H1 (cell line): ENCODE measurements around the gene IRF9. TPM values are rescaled to one million over a fixed set of nuclear protein-coding genes. Genes with fewer than 3 reads are reported as not detected.

ENCODE experiments used
- CTCF ChIA-PET: fragments of 300-600 bp; sonication (Branson Sonifier 250); formaldehyde crosslinking; loops from one replicate; lab custom pipeline; 2021; ENCODE audit not compliant: partially characterized antibody; lab: Charles Lee
- POLR2A ChIA-PET: fragments of 300-600 bp; sonication (Branson Sonifier 250); formaldehyde crosslinking; loops from one replicate; lab custom pipeline; 2021; ENCODE audit warnings: inconsistent platforms; ENCODE audit not compliant: partially characterized antibody; lab: Charles Lee
- DNase-seq, 2 experiments: peaks; one replicate each; pipeline versions ENCODE4 v3.0.0 to v3.0.0-alpha.2; 2010 to 2022; ENCODE audit warnings: low spot score in 2 of 2, low read depth in 1 of 2, mixed read lengths in 1 of 2
- FAIRE-seq: peaks from 2 replicates; lab custom pipeline; 2011; peaks lifted over from hg19 to GRCh38; lab: Jason Lieb, UNC
- H2AFZ ChIP-seq: 2 replicates; pipeline ENCODE4 v1.8.1; 2012; ENCODE audit warnings: low read length, inconsistent platforms
- H2AK5ac ChIP-seq: 2 replicates; pipeline ENCODE4 v1.6.1; 2013; ENCODE audit warnings: low read depth, low read length
- H2BK120ac ChIP-seq: replicated peaks from 2 replicates; pipeline ENCODE3; 2013; ENCODE audit warnings: low read depth, low read length, inconsistent platforms
- H2BK12ac ChIP-seq: 2 replicates; pipeline ENCODE4 v1.6.1; 2013; ENCODE audit warnings: low read depth, low read length
- H2BK15ac ChIP-seq: 2 replicates; pipeline ENCODE4 v1.6.1; 2013; ENCODE audit warnings: low read length
- H2BK20ac ChIP-seq: 2 replicates; pipeline ENCODE4 v1.6.1; 2013; ENCODE audit warnings: low read length
- H2BK5ac ChIP-seq: 2 replicates; pipeline ENCODE4 v1.6.1; 2013; ENCODE audit warnings: low read depth, low read length
- H3K14ac ChIP-seq: 2 replicates; pipeline ENCODE4 v1.6.1; 2013; ENCODE audit warnings: inconsistent platforms; ENCODE audit not compliant: insufficient read length
- H3K18ac ChIP-seq: 2 replicates; pipeline ENCODE4 v1.6.1; 2013; ENCODE audit warnings: low read length; ENCODE audit errors: extremely low read depth
- H3K23ac ChIP-seq: 2 replicates; pipeline ENCODE4 v1.6.1; 2013; ENCODE audit warnings: inconsistent platforms; ENCODE audit not compliant: insufficient read length
- H3K23me2 ChIP-seq: 2 replicates; pipeline ENCODE4 v1.6.1; 2013; ENCODE audit warnings: low read depth, low read length
- H3K27ac ChIP-seq: 2 replicates; pipeline ENCODE4 v1.6.1; 2011; ENCODE audit warnings: low read depth, low read length, inconsistent platforms
- H3K27me3 ChIP-seq, 4 experiments: replicated peaks in 1 of 4; 1 replicate in 1 of 4; 2 replicates in 3 of 4; pipeline versions ENCODE4 v1.6.1 to v1.8.1; 2011 to 2013; ENCODE audit warnings: low read length in 3 of 4, mild to moderate bottlenecking in 3 of 4, inconsistent platforms in 2 of 4, mixed read lengths in 2 of 4, moderate library complexity in 1 of 4; ENCODE audit not compliant: control insufficient read depth in 3 of 4, insufficient read depth in 3 of 4; ENCODE audit errors: extremely low read depth in 1 of 4
- H3K36me3 ChIP-seq, 4 experiments: 2 replicates each; pipeline versions ENCODE4 v1.6.1 to v1.8.1; 2011 to 2013; ENCODE audit warnings: mild to moderate bottlenecking in 4 of 4, low read length in 3 of 4, moderate library complexity in 2 of 4, control low read depth in 1 of 4, inconsistent platforms in 1 of 4; ENCODE audit not compliant: insufficient read depth in 4 of 4, control insufficient read depth in 2 of 4
- H3K4ac ChIP-seq: replicated peaks from 2 replicates; pipeline ENCODE3; 2013; ENCODE audit warnings: low read length, low read depth, mixed read lengths, inconsistent platforms; ENCODE audit not compliant: insufficient read length
- H3K4me1 ChIP-seq, 4 experiments: replicated peaks in 1 of 4; 1 replicate in 1 of 4; 2 replicates in 3 of 4; pipeline versions ENCODE4 v1.6.1 to v1.8.1; 2011 to 2013; ENCODE audit warnings: low read length in 3 of 4, inconsistent platforms in 2 of 4, mixed read lengths in 1 of 4; ENCODE audit not compliant: insufficient read depth in 4 of 4, control insufficient read depth in 3 of 4
- H3K4me2 ChIP-seq, 2 experiments: 2 replicates each; pipeline versions ENCODE4 v1.6.1 to v1.8.1; 2011 to 2013; ENCODE audit warnings: low read depth in 2 of 2, low read length in 2 of 2, control low read depth in 1 of 2, inconsistent platforms in 1 of 2, mild to moderate bottlenecking in 1 of 2; ENCODE audit not compliant: insufficient read depth in 1 of 2
- H3K4me3 ChIP-seq, 4 experiments: fragments of 200-600, 300-600 bp in 1 of 4; sonication (generic), shearing (Covaris generic), sonication (Bioruptor Twin) in 1 of 4; 2 replicates each; pipeline versions ENCODE4 v1.5.1 to v1.8.1; 2011 to 2016; ENCODE audit warnings: low read length in 4 of 4, low read depth in 3 of 4, control low read depth in 2 of 4, inconsistent platforms in 2 of 4, mild to moderate bottlenecking in 2 of 4, mixed read lengths in 1 of 4, moderate library complexity in 1 of 4; ENCODE audit not compliant: insufficient read depth in 2 of 4; ENCODE audit errors: extremely low read depth in 1 of 4
- H3K56ac ChIP-seq: replicated peaks from 2 replicates; pipeline ENCODE3; 2013; ENCODE audit warnings: low read depth, mild to moderate bottlenecking, mixed read lengths, low read length, inconsistent platforms; ENCODE audit not compliant: insufficient read length
- H3K79me1 ChIP-seq: 2 replicates; pipeline ENCODE4 v1.6.1; 2013; ENCODE audit warnings: low read depth, low read length, control low read depth
- H3K79me2 ChIP-seq, 2 experiments: 2 replicates each; pipeline versions ENCODE4 v1.6.1 to v1.8.1; 2012 to 2013; ENCODE audit warnings: low read length in 2 of 2, mild to moderate bottlenecking in 2 of 2, inconsistent platforms in 1 of 2; ENCODE audit not compliant: insufficient read depth in 2 of 2, control insufficient read depth in 1 of 2
- H3K9ac ChIP-seq, 4 experiments: replicated peaks in 1 of 4; 1 replicate in 1 of 4; 2 replicates in 3 of 4; pipeline versions ENCODE4 v1.6.1 to v1.8.1; 2011 to 2013; ENCODE audit warnings: low read depth in 3 of 4, low read length in 3 of 4, control low read depth in 2 of 4, mild to moderate bottlenecking in 2 of 4, moderate library complexity in 2 of 4, inconsistent platforms in 1 of 4; ENCODE audit errors: extremely low read depth in 1 of 4
- H3K9me3 ChIP-seq, 2 experiments: 2 replicates each; pipeline versions ENCODE4 v1.6.1 to v1.8.1; 2012 to 2013; ENCODE audit warnings: mild to moderate bottlenecking in 2 of 2, moderate library complexity in 2 of 2, control low read depth in 1 of 2, inconsistent platforms in 1 of 2, low read depth in 1 of 2, low read length in 1 of 2, mixed read lengths in 1 of 2; ENCODE audit not compliant: insufficient read depth in 2 of 2
- H4K20me1 ChIP-seq, 2 experiments: replicated peaks in 1 of 2; 2 replicates each; pipeline versions ENCODE3 to v1.8.1; 2011 to 2013; ENCODE audit warnings: inconsistent platforms in 2 of 2, low read length in 2 of 2, mild to moderate bottlenecking in 1 of 2; ENCODE audit not compliant: insufficient read depth in 2 of 2, control insufficient read depth in 1 of 2
- H4K5ac ChIP-seq: 2 replicates; pipeline ENCODE4 v1.6.1; 2013; ENCODE audit warnings: low read length, low read depth, mixed read lengths, inconsistent platforms; ENCODE audit not compliant: insufficient read length
- H4K8ac ChIP-seq: 2 replicates; pipeline ENCODE4 v1.8.0; 2013; ENCODE audit warnings: mild to moderate bottlenecking, moderate library complexity, low read length, inconsistent platforms; ENCODE audit not compliant: insufficient read depth; ENCODE audit errors: extremely low read depth
- H4K91ac ChIP-seq: replicated peaks from 2 replicates; pipeline ENCODE3; 2013; ENCODE audit warnings: low read length, mixed read lengths, inconsistent platforms; ENCODE audit not compliant: insufficient read length
- CHD1 ChIP-seq: IDR thresholded peaks from 2 replicates; pipeline ENCODE4 v1.6.1; 2012; ENCODE audit warnings: low read depth, low read length, improper control_type of control experiment
- WGBS, 2 experiments: shearing (Covaris generic) in 1 of 2; methylation state at CpG; one replicate each; pipeline versions ENCODE4 v1.1.6 to v1.1.7; 2013 to 2015; ENCODE audit warnings: low lambda C conversion rate in 2 of 2, mixed read lengths in 2 of 2, inconsistent platforms in 1 of 2, low coverage in 1 of 2, missing lambda C conversion rate in 1 of 2; ENCODE audit not compliant: insufficient replicate concordance in 2 of 2, insufficient coverage in 1 of 2, insufficient read length in 1 of 2; ENCODE audit errors: extremely low coverage in 1 of 2, missing lambda C conversion rate in 1 of 2; 5-methylcytosine and 5-hydroxymethylcytosine counted together
- polyA plus RNA-seq, 7 experiments: library from polyadenylated mRNA; depleted of rRNA in 3 of 7; stranded (reverse) in 5 of 7; unstranded in 2 of 7; fragments of >200 nt in 5 of 7; fragments of 200-250 nt in 2 of 7; gene quantifications; 1 replicate in 5 of 7; 2 replicates in 1 of 7; 4 replicates in 1 of 7; pipeline versions ENCODE4 v1.2.1 to v1.2.3, GENCODE V29; 2011 to 2013; ENCODE audit warnings: missing spikeins in 2 of 7, mixed read lengths in 2 of 7
- total RNA-seq: library from RNA; stranded (reverse); fragmentation: NEBNext Ultra II Directional; extraction: Animal tissue kit (Norgen Biotek cat#: 25700); gene quantifications from 2 replicates; pipeline ENCODE4 v1.2.1, GENCODE V29; 2021

IRF9 gene
- total and polyA plus RNA-seq, 2 of the 8 experiments (the other 6 are each of a cell fraction or from before 2014, with no cell fraction given), result 11.4 to 13.2 TPM

DNA sequence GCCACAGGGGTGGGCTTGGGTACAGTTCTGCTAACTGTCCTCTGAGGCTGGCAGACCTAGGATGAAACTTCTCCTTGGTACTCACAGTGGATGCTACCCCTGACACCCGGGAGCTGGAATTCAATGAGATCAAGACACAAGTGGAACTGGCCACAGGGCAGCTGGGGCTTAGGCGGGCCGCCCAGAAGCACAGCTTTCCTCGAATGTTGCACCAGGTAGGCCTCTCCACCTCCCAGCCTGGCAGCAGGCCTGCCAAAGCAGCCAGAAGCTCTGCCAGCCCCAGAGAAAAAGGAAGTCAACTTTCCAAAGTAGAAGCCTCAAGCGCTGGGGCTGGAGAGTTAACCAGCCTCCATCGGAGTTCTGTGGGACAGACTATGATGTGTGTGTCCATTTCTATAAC, 43.9 kb upstream of the IRF9 start:
- H4K5ac ChIP-seq, result no peak overlapping the region
- no peak overlapping the region for H2BK15ac ChIP-seq
- no peak overlapping the region for H3K23ac ChIP-seq
- H2BK5ac ChIP-seq, result no peak overlapping the region
- H3K36me3 ChIP-seq, result peaks cover 14 to 34% (median 31%) of the 10 kb centered on the region in 4 experiments
- ChIA-PET CTCF (interaction anchor here (0.6 to 2.4 kb wide), 6 partner anchors 9 to 58 kb away, joined by 3 to 10 read pairs (median 4); no protein-coding TSS in a partner anchor), POLR2A (interaction anchor here (0.9 to 7.1 kb wide), 10 partner anchors 11 to 96 kb away, joined by 3 to 125 read pairs (median 5); partner anchors contain the start of genes CHMP4A, EMC9, FITM1 and IRF9)
- DNase-seq (no peak), FAIRE-seq (no peak)
- no peak overlapping the region for H4K8ac ChIP-seq
- H3K79me1 ChIP-seq, result peaks cover 5% of the 10 kb centered on the region; the same call in 1 of the 2 replicates
- no peaks in the 10 kb centered on the region for H3K27me3 ChIP-seq
- H2BK20ac ChIP-seq, result no peak overlapping the region
- no peak overlapping the region for H2AK5ac ChIP-seq
- no peak overlapping the region for H3K56ac ChIP-seq
- H3K4me2 ChIP-seq, result no peak overlapping the region
- no peak overlapping the region for H2AFZ ChIP-seq
- no peak overlapping the region for H2BK12ac ChIP-seq
- H3K4me3 ChIP-seq, result no peak overlapping the region
- H3K14ac ChIP-seq, result no peak overlapping the region
- H4K91ac ChIP-seq, result no peak overlapping the region
- H3K4me1 ChIP-seq, result peaks cover 0 to 4% (median 2%) of the 10 kb centered on the region in 4 experiments; a peak in 5 of 7 replicates
- H3K79me2 ChIP-seq, result peaks cover 0 to 10% of the 10 kb centered on the region in 2 experiments; a peak in 2 of 4 replicates
- no peak overlapping the region for H2BK120ac ChIP-seq
- no peaks in the 10 kb centered on the region for H3K9me3 ChIP-seq
- peaks cover 7% of the 10 kb centered on the region for H3K23me2 ChIP-seq
- no peak overlapping the region for H3K18ac ChIP-seq
- peaks cover 0 to 3% of the 10 kb centered on the region in 2 experiments for H4K20me1 ChIP-seq
- 92% methylated on average over 6 of the region's 6 CpGs; no CpG with 5 or more reads in 1 of the 2 experiments for WGBS, 2 experiments
- H3K27ac ChIP-seq, result no peak overlapping the region
- no peak overlapping the region for H3K9ac ChIP-seq
- no peak for TF ChIP-seq CHD1
- no peak overlapping the region for H3K4ac ChIP-seq
